SJSA1 (cell line): Measurements from ENCODE around the gene RFX1. TPM values are rescaled to one million over a fixed set of nuclear protein-coding genes. Genes with fewer than 3 reads are reported as not detected.
"Not testable (repeated sequence)": the region's sequence is repeated elsewhere in the genome, so short reads cannot be mapped to it uniquely, and the experiment has no call there.

ENCODE experiments used
- DNase-seq, 2 experiments: peaks; one replicate each; pipeline ENCODE4 v3.0.0-alpha.2; 2015 to 2020; ENCODE audit warnings: low spot score in 2 of 2, low read depth in 1 of 2
- H3K27ac ChIP-seq: fragments of 250-450 bp; sonication (Bioruptor Pico); 2 replicates; pipeline ENCODE4 v1.5.1; 2020; ENCODE audit warnings: mild to moderate bottlenecking, moderate library complexity
- H3K27me3 ChIP-seq: fragments of 250-450 bp; sonication (Bioruptor Pico); replicated peaks from 2 replicates; pipeline ENCODE4 v1.5.1; 2020; ENCODE audit warnings: mild to moderate bottlenecking, moderate library complexity
- H3K36me3 ChIP-seq: fragments of 250-450 bp; sonication (Bioruptor Pico); 2 replicates; pipeline ENCODE4 v1.5.1; 2020; ENCODE audit warnings: mild to moderate bottlenecking
- H3K4me1 ChIP-seq: fragments of 250-450 bp; sonication (Bioruptor Pico); replicated peaks from 2 replicates; pipeline ENCODE4 v1.6.1; 2021; ENCODE audit warnings: mild to moderate bottlenecking
- H3K4me3 ChIP-seq: fragments of 250-450 bp; sonication (Bioruptor Pico); 2 replicates; pipeline ENCODE4 v1.5.1; 2020; ENCODE audit warnings: mild to moderate bottlenecking
- H3K9me3 ChIP-seq: fragments of 250-450 bp; sonication (Bioruptor Pico); replicated peaks from 2 replicates; pipeline ENCODE4 v1.5.1; 2020; ENCODE audit warnings: mild to moderate bottlenecking
- total RNA-seq: library from RNA; depleted of rRNA; stranded (reverse); fragments of >200 nt; shearing (Covaris generic); gene quantifications from 2 replicates; pipeline ENCODE4 v1.2.3, GENCODE V29; 2014; rRNA removed

The RFX1 gene
- total RNA-seq, result 2.6 and 3.6 TPM in 2 replicates

DNA sequence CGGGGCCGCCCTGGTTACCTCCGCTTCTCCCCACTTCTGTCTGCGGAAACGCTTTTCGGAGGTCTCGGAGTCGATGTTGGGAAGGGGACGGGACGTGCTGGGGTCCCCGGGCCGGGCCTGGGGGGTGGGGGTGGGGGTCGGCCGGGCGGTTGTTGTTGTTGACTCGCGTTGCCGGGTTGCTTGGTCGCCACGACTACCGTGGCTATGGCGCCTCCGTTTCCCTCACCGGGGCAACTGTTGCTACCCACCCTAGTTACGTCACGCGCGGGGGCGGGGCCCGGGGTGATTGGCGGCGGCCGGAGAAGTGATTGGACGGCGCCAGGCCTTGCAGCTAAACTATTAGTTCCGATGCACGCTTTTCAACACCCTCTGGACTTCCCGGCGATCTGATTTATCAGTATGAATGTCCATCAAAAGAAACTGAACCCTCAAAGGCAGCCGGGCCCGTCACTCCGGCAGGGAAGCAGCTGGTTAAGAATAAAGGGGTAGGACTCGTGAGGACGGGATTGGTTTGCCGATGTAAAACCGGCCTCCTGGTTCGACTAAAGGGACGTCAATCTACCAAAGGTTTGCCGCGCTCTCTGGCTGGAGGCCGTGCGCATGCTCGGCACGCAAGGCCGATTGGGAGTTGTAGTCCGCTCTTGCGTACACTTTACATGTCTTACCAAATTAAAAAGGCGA lies at the start of gene RFX1:
RFX1 (minus strand) TSS at position 236 of the 681 bp plus-strand sequence. CDS start 12,477 bp downstream, outside the sequence.
- Histone ChIP-seq H3K4me3 (peak within 1 kb of the TSS; percentile 61), H3K36me3 (no peaks in the 10 kb centered on the region), H3K27me3 (no peaks in the 10 kb centered on the region), H3K27ac (peak within 1 kb of the TSS; percentile 89), H3K9me3 (no peaks in the 10 kb centered on the region), H3K4me1 (peaks cover 8% of the 10 kb centered on the region)
- DNase-seq, result peak; percentile 99

DNA sequence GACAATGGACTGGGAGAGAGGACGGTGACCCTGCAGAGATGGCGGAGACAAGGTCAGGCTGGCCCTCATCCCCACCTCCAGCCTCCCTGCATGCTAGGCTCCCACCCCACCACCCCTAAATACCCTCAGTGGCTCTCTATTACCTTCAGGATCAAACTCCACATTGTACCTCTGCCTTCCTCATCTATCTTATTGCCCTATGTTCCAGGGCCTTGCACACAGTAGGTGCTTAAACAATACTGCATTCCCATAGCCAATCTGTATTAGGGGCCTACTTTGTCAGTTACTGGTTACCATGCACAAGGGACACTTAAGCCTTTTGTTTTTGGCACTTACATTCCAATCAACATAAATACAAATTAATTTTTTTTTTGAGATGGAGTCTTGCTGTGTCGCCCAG lies 49.3 kb upstream of the RFX1 start:
- Histone ChIP-seq H3K27ac (no peak overlapping the region), H3K9me3 (no peaks in the 10 kb centered on the region)
- DNase-seq, result no peak

DNA sequence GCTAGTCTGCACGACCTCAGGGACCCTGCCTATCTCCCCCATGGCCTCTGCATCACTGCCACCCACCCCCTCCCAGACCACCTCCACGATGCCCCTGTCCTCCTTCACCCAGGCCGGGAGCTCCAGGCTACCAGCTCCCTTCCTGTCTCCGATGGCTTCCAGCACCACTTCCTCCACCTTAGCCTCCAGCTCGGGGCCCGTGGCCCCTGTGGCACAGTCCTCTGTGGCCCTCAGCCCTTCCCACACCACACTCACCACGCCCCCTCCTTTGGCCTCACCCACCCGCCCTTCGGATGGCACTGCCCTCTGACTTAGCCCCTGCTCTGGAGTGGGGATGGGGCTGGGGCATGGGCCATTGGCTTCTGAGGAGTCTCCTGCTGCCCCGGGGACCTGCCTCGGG lies 48.6 kb upstream of the RFX1 start:
- Histone ChIP-seq H3K27ac (no peak overlapping the region), H3K4me1 (peaks cover 3% of the 10 kb centered on the region; the same call in 1 of the 2 replicates), H3K4me3 (no peak overlapping the region), H3K36me3 (no peaks in the 10 kb centered on the region), H3K9me3 (no peaks in the 10 kb centered on the region), H3K27me3 (peaks cover 4% of the 10 kb centered on the region)
- no peak for DNase-seq

More for the DNA sequence above, 49.3 kb upstream of the RFX1 start:
- Histone ChIP-seq H3K4me3 (no peak overlapping the region), H3K27me3 (peaks cover 4% of the 10 kb centered on the region), H3K36me3 (no peaks in the 10 kb centered on the region), H3K4me1 (peaks cover 3% of the 10 kb centered on the region; the same call in 1 of the 2 replicates)

DNA sequence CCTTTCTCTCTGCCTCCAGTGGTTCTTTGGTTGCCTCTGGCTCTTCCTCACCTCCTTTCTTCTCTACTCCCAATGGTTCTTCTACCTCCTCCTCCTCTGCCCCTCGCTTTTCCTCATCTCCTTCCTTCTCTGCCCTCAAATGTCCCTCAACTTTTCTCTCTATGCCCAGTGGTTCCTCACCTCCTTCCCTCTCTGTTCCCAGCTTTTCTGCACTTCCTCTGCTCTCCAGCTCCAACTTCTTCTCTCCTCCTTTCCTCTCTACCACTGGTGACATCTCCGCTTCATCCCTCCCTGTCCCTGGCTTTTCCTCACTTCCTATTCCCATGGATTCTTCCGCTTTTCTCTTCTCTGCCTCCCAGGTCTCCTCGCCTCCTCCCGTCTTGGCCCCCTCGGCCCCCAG lies 48.0 kb upstream of the RFX1 start:
- Histone ChIP-seq H3K4me1 (peaks cover 3% of the 10 kb centered on the region; the same call in 1 of the 2 replicates), H3K36me3 (no peaks in the 10 kb centered on the region), H3K4me3 (no peak overlapping the region), H3K27ac (no peak overlapping the region), H3K9me3 (no peaks in the 10 kb centered on the region), H3K27me3 (peaks cover 4% of the 10 kb centered on the region)
- DNase-seq, result no peak

DNA sequence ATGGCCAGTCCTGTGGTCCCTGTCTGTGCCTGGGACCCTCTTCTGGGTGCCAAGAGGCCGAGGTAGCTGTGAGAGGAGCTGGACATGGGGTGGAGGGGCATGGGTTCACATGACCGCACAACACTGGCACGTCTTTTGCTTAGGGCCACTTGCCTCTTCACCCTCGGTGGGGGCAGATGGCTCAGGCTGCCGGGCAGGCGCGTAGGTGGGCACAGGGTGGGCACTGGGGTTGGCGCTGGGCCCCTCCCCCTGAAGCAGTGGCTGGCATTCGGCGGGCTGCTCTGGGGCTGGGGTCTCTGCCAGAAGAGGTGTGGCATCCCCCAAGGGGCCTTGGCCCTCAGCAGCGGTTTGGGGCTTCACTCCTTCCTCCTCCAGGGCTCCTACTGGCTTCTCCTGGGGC lies 47.4 kb upstream of the RFX1 start:
- peaks cover 3% of the 10 kb centered on the region; the same call in 1 of the 2 replicates for H3K4me1 ChIP-seq
- H3K27ac ChIP-seq, result no peak overlapping the region
- H3K4me3 ChIP-seq, result no peak overlapping the region
- H3K36me3 ChIP-seq, result no peaks in the 10 kb centered on the region
- peaks cover 4% of the 10 kb centered on the region for H3K27me3 ChIP-seq
- DNase-seq, result no peak
- H3K9me3 ChIP-seq, result no peaks in the 10 kb centered on the region

DNA sequence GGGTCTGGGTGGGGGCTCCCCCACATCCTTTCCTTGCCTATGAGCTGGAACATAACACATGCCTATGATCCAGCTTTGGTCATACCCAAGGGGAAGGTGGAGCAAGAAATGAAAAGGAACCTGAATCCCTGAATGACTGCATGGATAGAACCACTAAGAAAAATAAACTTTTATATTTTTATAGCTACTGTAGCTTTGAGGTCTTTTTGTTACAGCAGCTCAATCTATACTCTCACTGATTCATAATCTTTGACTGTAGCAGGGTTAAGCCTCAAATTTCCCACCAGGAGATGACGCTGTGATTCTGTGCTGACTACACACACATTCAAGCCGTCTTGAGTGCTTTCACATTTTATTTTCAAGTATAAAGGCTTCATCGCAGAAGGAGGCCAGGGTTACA lies 46.9 kb upstream of the RFX1 start:
- Histone ChIP-seq H3K27me3 (peaks cover 3% of the 10 kb centered on the region), H3K4me3 (no peak overlapping the region), H3K27ac (no peak overlapping the region), H3K36me3 (no peaks in the 10 kb centered on the region), H3K9me3 (no peaks in the 10 kb centered on the region), H3K4me1 (peaks cover 3% of the 10 kb centered on the region; the same call in 1 of the 2 replicates)
- DNase-seq, result no peak

DNA sequence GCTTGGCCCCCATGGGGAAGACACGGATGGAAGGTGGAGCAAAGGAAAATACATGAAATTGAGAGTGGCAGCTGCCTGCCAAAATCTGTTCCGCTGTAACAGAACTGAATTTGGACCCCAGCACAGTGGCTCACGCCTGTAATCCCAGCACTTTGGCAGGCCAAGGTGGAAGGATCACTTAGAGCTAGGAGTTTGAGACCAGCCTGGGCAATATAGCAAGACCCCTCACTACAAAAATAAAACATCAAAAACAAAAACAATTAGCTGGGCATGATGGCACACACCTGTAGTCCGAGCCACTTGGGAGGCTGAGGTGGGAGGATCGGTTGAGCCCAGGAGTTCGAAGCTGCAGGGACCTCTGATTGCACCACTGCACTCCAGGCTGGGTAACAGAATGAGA lies 46.4 kb upstream of the RFX1 start:
- Histone ChIP-seq H3K9me3 (no peaks in the 10 kb centered on the region), H3K27ac (no peak overlapping the region), H3K4me1 (no peaks in the 10 kb centered on the region), H3K27me3 (no peaks in the 10 kb centered on the region), H3K4me3 (no peak overlapping the region), H3K36me3 (no peaks in the 10 kb centered on the region)
- no peak for DNase-seq

DNA sequence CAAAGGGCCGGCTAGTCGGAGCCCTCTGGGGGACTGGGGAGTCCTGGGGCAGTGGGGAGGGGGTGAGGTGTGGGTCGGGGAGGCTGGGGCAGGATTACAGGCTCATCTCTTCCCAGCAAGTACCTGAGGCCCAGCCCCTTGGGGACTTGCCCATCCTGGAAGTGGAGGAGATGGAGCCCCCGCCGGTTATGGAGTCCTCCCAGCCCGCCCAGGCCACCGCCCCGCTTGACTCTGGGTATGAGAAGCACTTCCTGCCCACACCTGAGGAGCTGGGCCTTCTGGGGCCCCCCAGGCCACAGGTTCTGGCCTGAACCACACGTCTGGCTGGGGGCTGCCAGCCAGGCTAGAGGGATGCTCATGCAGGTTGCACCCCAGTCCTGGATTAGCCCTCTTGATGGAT lies 45.9 kb upstream of the RFX1 start:
- no peaks in the 10 kb centered on the region for H3K36me3 ChIP-seq
- no peaks in the 10 kb centered on the region for H3K4me1 ChIP-seq
- no peaks in the 10 kb centered on the region for H3K27me3 ChIP-seq
- DNase-seq, result no peak
- H3K4me3 ChIP-seq, result no peak overlapping the region
- H3K27ac ChIP-seq, result no peak overlapping the region
- H3K9me3 ChIP-seq, result no peaks in the 10 kb centered on the region

DNA sequence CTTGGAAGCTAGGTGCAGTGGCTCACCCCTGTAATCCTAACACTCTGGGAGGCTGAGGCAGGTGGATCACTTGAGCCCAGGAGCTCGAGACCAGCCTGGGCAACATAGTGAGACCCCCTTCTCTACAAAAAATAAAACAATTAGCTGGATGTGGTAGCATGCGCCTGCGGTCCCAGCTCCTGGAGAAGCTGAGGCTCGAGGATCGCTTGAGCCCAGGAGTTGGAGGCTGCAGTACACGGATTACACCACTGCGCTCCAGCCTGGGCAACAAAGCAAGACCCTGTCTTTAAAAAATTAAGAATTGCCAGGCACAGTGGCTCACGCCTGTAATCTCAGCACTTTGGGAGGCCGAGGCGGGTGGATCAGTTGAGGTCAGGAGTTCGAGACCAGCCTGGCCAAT lies 44.8 kb upstream of the RFX1 start:
- not testable (repeated sequence) for H3K36me3 ChIP-seq, H3K9me3 ChIP-seq, H3K4me3 ChIP-seq, H3K27me3 ChIP-seq, H3K4me1 ChIP-seq, DNase-seq, H3K27ac ChIP-seq

DNA sequence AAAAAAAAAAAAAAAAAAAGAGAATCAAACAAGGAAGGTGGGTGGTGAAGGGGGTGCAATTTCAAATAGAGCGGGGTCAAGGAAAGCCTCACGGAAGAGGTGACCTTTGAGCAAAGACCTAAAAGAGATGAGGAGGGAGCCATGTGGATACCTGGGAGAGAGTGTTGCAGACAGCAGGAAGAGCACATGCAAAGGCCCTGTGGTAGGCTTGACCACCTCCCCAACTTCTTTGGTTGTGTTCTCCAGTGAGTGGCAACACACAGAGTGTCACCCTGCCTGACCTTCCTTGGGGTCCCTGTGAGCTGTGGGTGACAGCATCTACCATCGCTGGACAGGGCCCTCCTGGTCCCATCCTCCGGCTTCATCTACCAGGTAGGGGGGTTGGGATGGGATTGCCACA lies 44.4 kb upstream of the RFX1 start:
- Histone ChIP-seq H3K27ac (no peak overlapping the region), H3K9me3 (no peaks in the 10 kb centered on the region), H3K27me3 (no peaks in the 10 kb centered on the region), H3K4me3 (no peak overlapping the region), H3K4me1 (no peaks in the 10 kb centered on the region), H3K36me3 (no peaks in the 10 kb centered on the region)
- no peak for DNase-seq

DNA sequence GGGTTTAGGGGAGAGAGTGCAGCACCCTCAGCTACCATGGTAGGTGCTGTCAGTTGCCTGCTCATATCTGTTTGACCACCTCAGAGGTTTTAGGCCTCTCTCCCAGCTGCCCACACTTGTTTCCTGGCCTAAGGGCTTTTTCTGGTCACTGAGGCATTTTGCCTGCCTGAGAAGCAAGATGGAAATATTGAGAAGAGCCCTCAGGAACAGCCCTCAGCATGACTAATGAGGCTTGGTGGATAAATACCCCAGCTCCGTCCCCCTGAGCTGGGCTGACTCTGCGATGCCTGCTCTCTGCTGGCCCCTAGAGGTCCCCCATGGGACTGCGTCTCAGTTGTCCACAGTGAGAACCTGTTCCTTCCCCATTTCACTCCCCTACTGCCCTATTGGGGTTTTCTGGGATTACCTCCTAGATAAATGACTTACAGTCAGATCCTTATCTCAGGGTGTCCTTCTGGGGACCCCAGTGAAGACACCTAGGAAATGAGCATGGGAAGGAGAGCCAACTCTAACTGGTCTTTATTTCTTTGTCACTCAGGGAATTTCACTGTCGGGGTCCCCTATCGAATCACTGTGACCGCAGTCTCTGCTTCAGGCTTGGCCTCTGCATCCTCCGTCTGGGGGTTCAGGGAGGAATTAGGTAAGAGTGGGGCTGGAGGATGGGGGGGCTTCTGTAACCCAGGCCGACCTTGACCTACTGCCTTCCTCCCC lies 42.5 kb upstream of the RFX1 start:
- no peaks in the 10 kb centered on the region for H3K9me3 ChIP-seq
- no peaks in the 10 kb centered on the region for H3K36me3 ChIP-seq
- no peak overlapping the region for H3K4me3 ChIP-seq
- peak in 1 of 2 experiments; percentile 50 for DNase-seq
- no peaks in the 10 kb centered on the region for H3K4me1 ChIP-seq
- no peak overlapping the region for H3K27ac ChIP-seq
- H3K27me3 ChIP-seq, result no peaks in the 10 kb centered on the region

DNA sequence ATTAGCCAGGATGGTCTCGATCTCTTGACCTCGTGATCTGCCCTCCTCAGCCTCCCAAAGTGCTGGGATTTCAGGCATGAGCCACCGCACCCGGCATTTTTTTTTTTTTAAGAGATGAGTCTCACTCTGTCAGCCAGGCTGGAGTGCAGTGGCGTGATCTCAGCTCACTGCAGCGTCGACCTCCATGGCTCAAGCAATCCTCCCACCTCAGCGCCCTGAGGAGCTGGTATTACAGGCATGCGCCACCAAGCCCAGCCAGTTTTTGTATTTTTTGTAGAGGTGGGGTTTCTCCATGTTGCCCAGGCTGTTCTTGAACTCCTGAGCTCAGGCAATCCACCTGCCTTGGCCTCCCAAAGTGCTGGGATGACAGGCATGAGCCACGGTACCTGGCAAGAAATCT lies 41.7 kb upstream of the RFX1 start:
- not testable (repeated sequence) for H3K27me3 ChIP-seq, H3K4me3 ChIP-seq, H3K4me1 ChIP-seq, H3K36me3 ChIP-seq, DNase-seq, H3K27ac ChIP-seq, H3K9me3 ChIP-seq

DNA sequence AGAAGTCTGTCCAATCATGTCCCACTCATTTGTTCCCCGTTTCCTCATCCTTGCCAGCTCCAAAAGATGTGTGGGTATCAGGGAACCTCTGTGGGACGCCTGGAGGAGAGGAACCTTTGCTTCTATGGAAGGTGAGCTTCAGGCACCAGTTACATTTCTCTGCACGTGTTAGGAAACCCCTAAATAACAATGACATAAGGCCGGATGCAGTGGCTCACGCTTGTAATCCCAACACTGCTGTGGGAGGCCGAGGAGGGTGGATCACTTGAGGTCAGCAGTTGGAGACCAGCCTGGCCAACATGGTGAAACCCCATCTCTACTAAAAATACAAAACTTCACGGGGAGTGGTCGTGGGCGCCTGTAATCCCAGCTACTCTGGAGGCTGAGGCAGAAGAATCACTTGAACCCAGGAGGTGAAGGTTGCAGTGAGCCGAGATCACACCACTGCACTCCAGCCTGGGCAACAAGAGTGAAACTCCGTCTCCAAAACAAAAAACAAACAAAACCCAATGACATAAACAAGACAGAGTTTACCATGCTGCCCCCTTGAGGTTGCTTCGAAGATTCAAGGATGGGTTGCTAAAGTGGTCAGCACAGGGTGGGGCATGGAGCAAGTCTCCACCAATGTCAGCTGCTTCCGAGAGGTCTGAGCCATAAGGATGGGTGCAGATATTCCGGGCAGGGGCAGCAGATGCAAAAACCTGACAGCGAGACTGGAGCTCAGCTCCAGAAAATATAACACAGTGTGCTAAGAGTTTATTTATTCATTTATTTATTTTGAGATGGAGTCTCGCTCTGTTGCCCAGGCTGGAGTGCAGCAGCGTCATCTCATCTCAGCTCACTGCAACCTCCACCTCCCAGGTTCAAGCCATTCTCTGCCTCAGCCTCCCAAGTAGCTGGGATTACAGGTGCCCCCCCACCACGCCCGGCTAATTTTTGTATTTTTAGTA lies 36.8 kb upstream of the RFX1 start:
- H3K36me3 ChIP-seq, H3K9me3 ChIP-seq, H3K27me3 ChIP-seq, H3K4me3 ChIP-seq, H3K4me1 ChIP-seq: not testable (repeated sequence)
- H3K27ac ChIP-seq, result peak overlapping the region; percentile 44; the same call in 1 of the 2 replicates
- DNase-seq, result peak; percentile 60 to 61
